B cell (primary cell): ENCODE data around the gene PRKCH. TPM values are rescaled to one million over a fixed set of nuclear protein-coding genes. Genes with fewer than 3 reads are reported as not detected.

Source experiments
- ATAC-seq: fragments of 200-7000 bp; cut with Tn5 transposase; one replicate; pipeline ENCODE4 v1.10.0; 2021; ENCODE audit warnings: low read depth, mild to moderate bottlenecking, moderate number of reproducible peaks, moderate library complexity
- CTCF ChIA-PET: fragments of 350-600 bp; sonication (Branson Sonifier 250); formaldehyde crosslinking; loops from one replicate; lab custom pipeline; 2021; ENCODE audit warnings: antibody characterized with exemption, inconsistent platforms; lab: Charles Lee
- POLR2A ChIA-PET: fragments of 350-600 bp; sonication (Branson Sonifier 250); formaldehyde crosslinking; loops from one replicate; lab custom pipeline; 2021; ENCODE audit warnings: antibody characterized with exemption; lab: Charles Lee
- DNase-seq: peaks from one replicate; pipeline ENCODE4 v3.0.0; 2013
- H2AFZ ChIP-seq: 2 replicates; pipeline ENCODE4 v1.6.1; 2012; ENCODE audit warnings: mild to moderate bottlenecking, low read depth, low read length; ENCODE audit not compliant: insufficient read depth, poor library complexity, severe bottlenecking
- H3K27ac ChIP-seq, 2 donors: 1 replicate in 1 of 2; 2 replicates in 1 of 2; pipeline ENCODE4 v1.5.1; 2012 to 2013; ENCODE audit warnings: low read length in 2 of 2, mild to moderate bottlenecking in 2 of 2, moderate library complexity in 1 of 2
- H3K27me3 ChIP-seq, 4 experiments: fragments of 200-600 bp in 1 of 4; sonication (generic) in 1 of 4; replicated peaks in 1 of 4; 1 replicate in 2 of 4; 2 replicates in 2 of 4; pipeline versions ENCODE4 v1.6.1 to v1.7.0; 2013 to 2016; ENCODE audit warnings: low read length in 3 of 4, mild to moderate bottlenecking in 2 of 4, mixed read lengths in 1 of 4, moderate library complexity in 1 of 4; ENCODE audit not compliant: insufficient read depth in 4 of 4, control insufficient read depth in 3 of 4; ENCODE audit errors: control extremely low read depth in 1 of 4
- H3K36me3 ChIP-seq, 2 experiments: replicated peaks in 1 of 2; 1 replicate in 1 of 2; 2 replicates in 1 of 2; pipeline versions ENCODE4 v1.6.1 to v1.7.1; 2013; ENCODE audit warnings: low read length in 1 of 2; ENCODE audit not compliant: insufficient read depth in 2 of 2, control insufficient read depth in 1 of 2; ENCODE audit errors: control extremely low read depth in 1 of 2, extremely low read depth in 1 of 2
- H3K4me1 ChIP-seq, 2 donors: fragments of 200-600 bp in 1 of 2; sonication (generic) in 1 of 2; 1 replicate in 1 of 2; 2 replicates in 1 of 2; pipeline versions ENCODE4 v1.5.1 to v1.6.1; 2013 to 2017; ENCODE audit warnings: low read length in 2 of 2; ENCODE audit not compliant: control insufficient read depth in 2 of 2, insufficient read depth in 2 of 2
- H3K4me2 ChIP-seq: replicated peaks from 2 replicates; pipeline ENCODE3; 2012; ENCODE audit warnings: mild to moderate bottlenecking, low read depth, low read length; ENCODE audit not compliant: poor library complexity, severe bottlenecking
- H3K4me3 ChIP-seq, 5 experiments: fragments of 200-600 bp in 1 of 5; sonication (generic) in 1 of 5; 1 replicate in 3 of 5; 2 replicates in 2 of 5; pipeline versions ENCODE4 v1.5.1 to v1.7.0; 2011 to 2016; ENCODE audit warnings: low read length in 4 of 5, mild to moderate bottlenecking in 4 of 5, low read depth in 2 of 5, control low read depth in 1 of 5, moderate library complexity in 1 of 5; ENCODE audit not compliant: insufficient read depth in 1 of 5; ENCODE audit errors: control extremely low read depth in 1 of 5, extremely low read depth in 1 of 5
- H3K79me2 ChIP-seq: fragments of 200-600 bp; sonication (generic); one replicate; pipeline ENCODE4 v1.6.0; 2016; ENCODE audit warnings: low read length; ENCODE audit not compliant: control insufficient read depth, insufficient read depth
- H3K9ac ChIP-seq: fragments of 200-600 bp; sonication (generic); 2 replicates; pipeline ENCODE4 v1.6.1; 2017; ENCODE audit warnings: mild to moderate bottlenecking, low read length, moderate library complexity
- H3K9me3 ChIP-seq, 3 donors: one replicate each; pipeline versions ENCODE4 v1.6.1 to v1.7.1; 2013; ENCODE audit warnings: low read length in 2 of 3; ENCODE audit not compliant: control insufficient read depth in 2 of 3, insufficient read depth in 1 of 3; ENCODE audit errors: control extremely low read depth in 1 of 3
- H4K20me1 ChIP-seq: 2 replicates; pipeline ENCODE4 v1.6.0; 2012; ENCODE audit warnings: mild to moderate bottlenecking, low read length; ENCODE audit not compliant: insufficient read depth, control insufficient read depth, poor library complexity, severe bottlenecking
- H3K27ac Mint-ChIP-seq: one replicate; pipeline ENCODE4 v1.8.0; 2021; ENCODE audit warnings: mixed read lengths
- H3K27me3 Mint-ChIP-seq: one replicate; pipeline ENCODE4 v1.8.0; 2021; ENCODE audit warnings: mixed read lengths
- H3K4me1 Mint-ChIP-seq: one replicate; pipeline ENCODE4 v1.8.0; 2021; ENCODE audit warnings: mixed read lengths
- H3K4me3 Mint-ChIP-seq: one replicate; pipeline ENCODE4 v1.8.0; 2021; ENCODE audit warnings: mixed read lengths
- H3K9me3 Mint-ChIP-seq: one replicate; pipeline ENCODE4 v1.8.0; 2022; ENCODE audit warnings: mixed read lengths; ENCODE audit not compliant: insufficient read depth
- EZH2 ChIP-seq: IDR thresholded peaks from 2 replicates; pipeline ENCODE4 v1.6.1; 2012; ENCODE audit warnings: borderline replicate concordance, low read depth, mild to moderate bottlenecking, moderate library complexity, low read length; ENCODE audit not compliant: insufficient read depth, poor library complexity, severe bottlenecking
- WGBS: methylation state at CpG from one replicate; pipeline ENCODE4 v1.1.5; 2013; ENCODE audit warnings: missing lambda C conversion rate; ENCODE audit not compliant: insufficient coverage; 5-methylcytosine and 5-hydroxymethylcytosine counted together
- intact Hi-C: fragments of 100-400 bp; cut with micrococcal nuclease; formaldehyde crosslinking; loops from one replicate; pipeline ENCODE4 v1.10.0; 2022
- polyA plus RNA-seq: library from polyadenylated mRNA; depleted of rRNA; stranded (reverse); fragments of >200 nt; gene quantifications from 2 replicates; pipeline ENCODE4 v1.2.3, GENCODE V29; 2012
- total RNA-seq, 2 donors: library from RNA; stranded (reverse); fragments of 120-200 nt in 1 of 2; gene quantifications; 1 replicate in 1 of 2; 2 replicates in 1 of 2; pipeline versions ENCODE4 v1.2.3 to v1.2.4, GENCODE V29; 2013 to 2022
- TF ChIP-seq, protein P1 (sequence below): fragments of 200-600 bp; IDR thresholded peaks from one replicate; pipeline ENCODE4 v1.8.0; 2022; ENCODE audit warnings: antibody characterized with exemption, mild to moderate bottlenecking

PRKCH gene
- total and polyA plus RNA-seq, 2 donors (not counting 1 experiment from before 2014, with no cell fraction given): 2.0 to 5.0 TPM

DNA sequence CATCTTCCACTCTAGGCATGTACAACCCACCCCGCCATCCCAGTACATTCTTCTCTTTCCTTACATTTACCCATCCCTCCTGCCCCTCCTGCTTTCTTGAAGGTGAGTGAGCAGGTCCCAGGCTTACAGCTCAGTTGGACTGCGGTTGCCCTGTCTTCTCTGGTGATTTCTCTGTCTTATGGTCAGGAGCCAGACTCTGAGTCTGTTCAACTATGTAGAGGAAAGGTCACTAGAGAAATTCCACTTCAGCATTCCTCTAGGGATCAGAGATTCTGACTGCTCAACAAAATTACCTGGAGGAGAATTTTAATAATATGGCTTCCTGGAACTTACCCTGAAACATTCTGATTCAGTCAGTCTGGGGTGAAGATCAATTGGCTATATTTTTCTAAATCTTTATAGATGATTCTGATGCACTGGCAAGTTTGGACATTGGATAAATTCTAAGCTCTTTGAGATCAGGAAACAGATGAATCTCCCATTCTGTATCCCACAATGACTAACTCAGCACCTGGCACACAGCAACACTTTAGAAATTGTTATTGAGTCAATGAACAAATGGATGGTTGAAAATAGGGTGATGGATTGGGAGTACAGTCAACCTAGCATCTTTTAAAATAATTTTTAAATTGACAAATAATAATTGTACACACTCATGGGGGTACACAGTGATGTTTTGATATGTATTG, 245.3 kb downstream of the PRKCH start:
- CTCF ChIA-PET: interaction anchor here (1.0 to 2.4 kb wide), 7 partner anchors 13 to 271 kb away, joined by 3 to 6 read pairs (median 4); no protein-coding TSS in a partner anchor
- Histone ChIP-seq H2AFZ (no peak overlapping the region), H3K4me3 (no peak overlapping the region), H3K36me3 (no peaks in the 10 kb centered on the region), H3K4me2 (no peak overlapping the region), H3K27ac (no peak overlapping the region), H3K79me2 (no peaks in the 10 kb centered on the region), H3K27me3 (no peaks in the 10 kb centered on the region), H4K20me1 (no peaks in the 10 kb centered on the region), H3K9me3 (no peaks in the 10 kb centered on the region), H3K9ac (no peak overlapping the region), H3K4me1 (peaks cover 43 to 49% of the 10 kb centered on the region in 2 donors)
- H3K4me3 Mint-ChIP-seq: no peak overlapping the region
- no peak overlapping the region for H3K27ac Mint-ChIP-seq
- no peaks in the 10 kb centered on the region for H3K27me3 Mint-ChIP-seq
- TF ChIP-seq, protein P1, sequence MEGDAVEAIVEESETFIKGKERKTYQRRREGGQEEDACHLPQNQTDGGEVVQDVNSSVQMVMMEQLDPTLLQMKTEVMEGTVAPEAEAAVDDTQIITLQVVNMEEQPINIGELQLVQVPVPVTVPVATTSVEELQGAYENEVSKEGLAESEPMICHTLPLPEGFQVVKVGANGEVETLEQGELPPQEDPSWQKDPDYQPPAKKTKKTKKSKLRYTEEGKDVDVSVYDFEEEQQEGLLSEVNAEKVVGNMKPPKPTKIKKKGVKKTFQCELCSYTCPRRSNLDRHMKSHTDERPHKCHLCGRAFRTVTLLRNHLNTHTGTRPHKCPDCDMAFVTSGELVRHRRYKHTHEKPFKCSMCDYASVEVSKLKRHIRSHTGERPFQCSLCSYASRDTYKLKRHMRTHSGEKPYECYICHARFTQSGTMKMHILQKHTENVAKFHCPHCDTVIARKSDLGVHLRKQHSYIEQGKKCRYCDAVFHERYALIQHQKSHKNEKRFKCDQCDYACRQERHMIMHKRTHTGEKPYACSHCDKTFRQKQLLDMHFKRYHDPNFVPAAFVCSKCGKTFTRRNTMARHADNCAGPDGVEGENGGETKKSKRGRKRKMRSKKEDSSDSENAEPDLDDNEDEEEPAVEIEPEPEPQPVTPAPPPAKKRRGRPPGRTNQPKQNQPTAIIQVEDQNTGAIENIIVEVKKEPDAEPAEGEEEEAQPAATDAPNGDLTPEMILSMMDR: no peak
- TF ChIP-seq EZH2: no peak
- H3K4me1 Mint-ChIP-seq: peaks cover 59% of the 10 kb centered on the region
- no peak for DNase-seq
- intact Hi-C loops: loop anchor here (5.0 kb wide), 2 partner anchors 41 to 146 kb away; no protein-coding TSS in a partner anchor
- POLR2A ChIA-PET: interaction anchor here (0.7 to 1.4 kb wide), 3 partner anchors 15 to 86 kb away, joined by 3 to 4 read pairs (median 4); no protein-coding TSS in a partner anchor
- no peaks in the 10 kb centered on the region for H3K9me3 Mint-ChIP-seq
- no peak for ATAC-seq
- 100% methylated on average over 1 of the region's 2 CpGs for WGBS
